ENCODE results near the gene GALNT4. TPM values are rescaled to one million over a fixed set of nuclear protein-coding genes. Genes with fewer than 3 reads are reported as not detected.

The GALNT4 gene
- total RNA-seq, 1 experiment from 2014 or later = 70.9 TPM

DNA sequence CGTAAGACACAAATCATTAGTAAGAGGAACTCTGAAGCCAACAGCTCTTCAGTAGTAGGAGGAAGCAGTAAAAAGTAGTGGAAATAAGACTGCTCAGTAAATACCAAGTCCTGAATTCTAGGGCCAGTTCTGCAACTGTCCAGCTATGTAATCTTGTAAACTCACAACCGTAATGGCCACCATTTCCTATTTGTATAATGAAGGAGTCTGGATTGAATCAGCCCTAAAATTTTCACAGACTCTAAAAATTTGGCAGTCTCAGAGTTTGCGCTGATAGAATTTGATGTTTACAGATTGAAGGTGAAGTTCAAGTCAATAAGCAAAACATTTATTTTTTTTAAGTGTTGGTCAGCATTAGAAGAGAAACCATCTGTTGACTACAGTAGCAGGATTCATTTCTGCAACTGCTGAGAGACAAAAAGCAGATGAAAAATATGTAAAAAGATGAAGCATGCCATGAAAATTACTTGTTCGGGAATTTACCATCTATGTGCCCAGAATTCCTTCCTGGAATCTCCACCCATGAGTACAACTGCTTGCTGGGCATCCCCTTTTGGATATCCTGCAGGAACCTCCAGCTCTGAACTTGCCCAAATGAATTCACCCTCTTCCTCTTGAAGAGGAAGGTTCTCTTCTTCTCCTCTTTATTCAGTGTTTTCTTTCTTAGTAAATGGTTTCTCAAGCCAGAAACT, 47.5 kb downstream of the GALNT4 start:
- no peak overlapping the region for H3K4me3 Mint-ChIP-seq (ENCODE audit: low read depth, unreplicated experiment)
- no peaks in the 10 kb centered on the region for H3K36me3 Mint-ChIP-seq (ENCODE audit: insufficient read depth, unreplicated experiment)
- H3K27me3 Mint-ChIP-seq (ENCODE audit: unreplicated experiment) = no peaks in the 10 kb centered on the region
- no peaks in the 10 kb centered on the region for H3K9me3 Mint-ChIP-seq (ENCODE audit: low read depth, unreplicated experiment)
- H3K4me1 Mint-ChIP-seq (ENCODE audit: low read depth, unreplicated experiment) = peaks cover 30% of the 10 kb centered on the region
- DNase-seq = no peak
- no peak overlapping the region for H3K27ac Mint-ChIP-seq (ENCODE audit: unreplicated experiment)
- no TSS peak for BruUV-seq (replicated peaks)
- CTCF ChIA-PET = interaction anchor here (0.5 to 1.4 kb wide), 2 partner anchors 26 to 48 kb away, joined by 3 read pairs; partner anchors contain the start of gene GALNT4
- TF ChIP-seq, protein P1, sequence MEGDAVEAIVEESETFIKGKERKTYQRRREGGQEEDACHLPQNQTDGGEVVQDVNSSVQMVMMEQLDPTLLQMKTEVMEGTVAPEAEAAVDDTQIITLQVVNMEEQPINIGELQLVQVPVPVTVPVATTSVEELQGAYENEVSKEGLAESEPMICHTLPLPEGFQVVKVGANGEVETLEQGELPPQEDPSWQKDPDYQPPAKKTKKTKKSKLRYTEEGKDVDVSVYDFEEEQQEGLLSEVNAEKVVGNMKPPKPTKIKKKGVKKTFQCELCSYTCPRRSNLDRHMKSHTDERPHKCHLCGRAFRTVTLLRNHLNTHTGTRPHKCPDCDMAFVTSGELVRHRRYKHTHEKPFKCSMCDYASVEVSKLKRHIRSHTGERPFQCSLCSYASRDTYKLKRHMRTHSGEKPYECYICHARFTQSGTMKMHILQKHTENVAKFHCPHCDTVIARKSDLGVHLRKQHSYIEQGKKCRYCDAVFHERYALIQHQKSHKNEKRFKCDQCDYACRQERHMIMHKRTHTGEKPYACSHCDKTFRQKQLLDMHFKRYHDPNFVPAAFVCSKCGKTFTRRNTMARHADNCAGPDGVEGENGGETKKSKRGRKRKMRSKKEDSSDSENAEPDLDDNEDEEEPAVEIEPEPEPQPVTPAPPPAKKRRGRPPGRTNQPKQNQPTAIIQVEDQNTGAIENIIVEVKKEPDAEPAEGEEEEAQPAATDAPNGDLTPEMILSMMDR (IDR thresholded peaks at IDR 0.05; ENCODE audit: unreplicated experiment) = no peak
- intact Hi-C loops (cut with micrococcal nuclease; ENCODE audit: unreplicated experiment) = loop anchor here (10.0 kb wide), 1 partner anchor 1362 kb away; no protein-coding TSS in a partner anchor

DNA sequence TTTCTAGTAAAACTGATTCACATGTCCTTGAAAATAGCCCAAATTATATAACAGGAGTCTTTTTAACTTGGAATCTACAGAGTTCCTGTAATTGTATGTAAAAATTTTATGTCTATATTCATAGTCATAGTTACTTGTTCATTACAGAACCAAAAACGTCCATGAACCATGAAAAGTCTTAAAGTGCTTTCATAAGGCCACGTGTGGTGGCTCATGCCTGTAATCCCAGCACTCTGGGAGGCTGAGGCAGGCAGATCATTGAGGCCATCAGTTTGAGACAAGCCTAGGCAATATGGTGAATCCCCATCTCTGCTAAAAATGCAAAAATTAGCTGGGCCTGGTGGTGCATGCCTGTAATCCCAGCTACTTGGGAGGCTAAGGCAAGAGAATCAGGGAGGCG, 48.4 kb downstream of the GALNT4 start:
- BruUV-seq (replicated peaks) = no TSS peak
- H3K36me3 Mint-ChIP-seq (ENCODE audit: insufficient read depth, unreplicated experiment) = peaks cover 3% of the 10 kb centered on the region
- H3K9me3 Mint-ChIP-seq (ENCODE audit: low read depth, unreplicated experiment) = no peaks in the 10 kb centered on the region
- H3K4me3 Mint-ChIP-seq (ENCODE audit: low read depth, unreplicated experiment) = no peak overlapping the region
- H3K4me1 Mint-ChIP-seq (ENCODE audit: low read depth, unreplicated experiment) = peaks cover 36% of the 10 kb centered on the region
- TF ChIP-seq, protein P1 (IDR thresholded peaks at IDR 0.05; ENCODE audit: unreplicated experiment) = no peak
- DNase-seq = no peak
- CTCF ChIA-PET = interaction anchor here (0.5 to 1.4 kb wide), 2 partner anchors 25 to 49 kb away, joined by 3 read pairs; partner anchors contain the start of gene GALNT4
- intact Hi-C loops (cut with micrococcal nuclease; ENCODE audit: unreplicated experiment) = loop anchor here (10.0 kb wide), 1 partner anchor 1361 kb away; no protein-coding TSS in a partner anchor
- no peak overlapping the region for H3K27ac Mint-ChIP-seq (ENCODE audit: unreplicated experiment)
- no peaks in the 10 kb centered on the region for H3K27me3 Mint-ChIP-seq (ENCODE audit: unreplicated experiment)

DNA sequence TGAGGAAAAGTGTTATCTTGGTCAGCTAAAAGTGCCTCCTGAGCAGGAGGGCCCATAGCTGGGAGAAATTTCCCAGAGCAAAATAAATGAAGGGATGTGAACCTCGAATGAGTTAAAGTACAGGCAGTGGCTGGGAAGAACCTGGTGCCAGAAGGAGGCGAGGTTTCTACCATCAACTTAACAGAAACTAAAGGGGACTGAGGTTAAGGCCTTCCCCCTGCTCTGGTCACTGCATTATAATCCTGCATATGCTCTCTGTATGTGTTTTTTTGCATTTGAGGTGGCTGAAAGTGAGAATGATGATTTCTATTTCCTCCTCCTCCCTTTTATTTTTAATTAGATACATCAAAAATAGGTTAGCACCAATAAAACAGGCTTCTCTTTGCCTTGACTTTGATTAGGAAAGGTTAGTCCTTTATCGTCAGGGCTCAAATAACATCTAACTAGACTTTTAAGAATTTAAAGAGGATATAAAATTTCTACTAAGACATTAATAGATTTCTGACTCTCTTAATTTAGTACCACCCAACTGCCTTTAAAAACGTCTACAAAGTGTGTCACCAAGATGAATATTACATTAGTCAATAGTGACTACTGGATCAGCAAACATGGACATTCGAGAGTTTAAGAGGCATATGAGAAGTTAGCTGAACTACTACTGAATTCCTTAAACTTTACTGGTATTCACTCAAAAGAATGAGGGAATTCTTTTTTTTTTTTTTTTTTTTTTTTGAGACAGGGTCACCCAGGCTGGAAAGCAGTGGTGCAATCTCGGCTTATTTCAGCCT, 49.2 kb downstream of the GALNT4 start:
- no peak overlapping the region for H3K27ac Mint-ChIP-seq (ENCODE audit: unreplicated experiment)
- H3K36me3 Mint-ChIP-seq (ENCODE audit: insufficient read depth, unreplicated experiment) = peaks cover 7% of the 10 kb centered on the region
- peaks cover 41% of the 10 kb centered on the region for H3K4me1 Mint-ChIP-seq (ENCODE audit: low read depth, unreplicated experiment)
- intact Hi-C loops (cut with micrococcal nuclease; ENCODE audit: unreplicated experiment) = loop anchor here (2.0 to 10.0 kb wide), 2 partner anchors 17 to 1361 kb away; no protein-coding TSS in a partner anchor
- no peaks in the 10 kb centered on the region for H3K9me3 Mint-ChIP-seq (ENCODE audit: low read depth, unreplicated experiment)
- BruUV-seq (replicated peaks) = no TSS peak
- CTCF ChIA-PET = interaction anchor here (0.5 to 0.7 kb wide), 2 partner anchors 13 to 16 kb away, joined by 3 to 6 read pairs; no protein-coding TSS in a partner anchor
- no peak for DNase-seq
- no peaks in the 10 kb centered on the region for H3K27me3 Mint-ChIP-seq (ENCODE audit: unreplicated experiment)
- TF ChIP-seq, protein P1 (IDR thresholded peaks at IDR 0.05; ENCODE audit: unreplicated experiment) = no peak
- no peak overlapping the region for H3K4me3 Mint-ChIP-seq (ENCODE audit: low read depth, unreplicated experiment)

DNA sequence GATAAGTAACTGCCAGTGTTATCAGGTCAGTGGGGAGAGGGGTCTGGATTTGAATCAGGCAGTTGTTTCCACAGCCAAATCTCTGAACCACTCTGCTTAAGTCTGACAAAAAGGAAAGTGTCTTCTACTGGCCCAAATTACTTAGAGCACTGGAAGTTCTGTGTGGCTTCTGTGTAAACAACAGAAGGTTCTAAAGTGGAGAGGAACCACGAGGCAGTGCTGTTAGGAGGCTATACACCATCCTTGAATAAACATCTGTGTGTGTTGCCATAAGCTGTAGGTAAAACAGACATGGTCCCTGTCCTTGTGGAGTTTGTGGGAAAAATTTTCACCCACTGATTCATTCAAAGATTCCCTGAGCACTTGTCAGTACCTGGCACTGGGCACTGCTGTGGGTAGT, 50.0 kb downstream of the GALNT4 start:
- no peaks in the 10 kb centered on the region for H3K9me3 Mint-ChIP-seq (ENCODE audit: low read depth, unreplicated experiment)
- H3K4me3 Mint-ChIP-seq (ENCODE audit: low read depth, unreplicated experiment) = no peak overlapping the region
- TF ChIP-seq, protein P1 (IDR thresholded peaks at IDR 0.05; ENCODE audit: unreplicated experiment) = no peak
- CTCF ChIA-PET = interaction anchor here (0.5 to 1.2 kb wide), 3 partner anchors 17 to 159 kb away, joined by 3 to 4 read pairs (median 3); no protein-coding TSS in a partner anchor
- H3K27me3 Mint-ChIP-seq (ENCODE audit: unreplicated experiment) = no peaks in the 10 kb centered on the region
- H3K27ac Mint-ChIP-seq (ENCODE audit: unreplicated experiment) = no peak overlapping the region
- H3K36me3 Mint-ChIP-seq (ENCODE audit: insufficient read depth, unreplicated experiment) = peaks cover 7% of the 10 kb centered on the region
- H3K4me1 Mint-ChIP-seq (ENCODE audit: low read depth, unreplicated experiment) = peaks cover 43% of the 10 kb centered on the region
- intact Hi-C loops (cut with micrococcal nuclease; ENCODE audit: unreplicated experiment) = loop anchor here (2.0 to 10.0 kb wide), 4 partner anchors 18 to 1360 kb away; partner anchors contain the start of gene ATP2B1
- DNase-seq = no peak
- no TSS peak for BruUV-seq (replicated peaks)

Other genes starting within 250 kb of the GALNT4 start
- gene DUSP6, start 172.3 kb downstream of the GALNT4 start, total RNA-seq (2022) = 108 TPM in 2 replicates
- gene POC1B, start 1.3 kb upstream of the GALNT4 start, total RNA-seq (2022) = 36.2 and 40.3 TPM in 2 replicates
- 73.6 and 77.3 TPM in 2 replicates for gene ATP2B1, start 184.0 kb upstream of the GALNT4 start, total RNA-seq (2022)